ENCODE data around the gene CCDC159. TPM values are rescaled to one million over a fixed set of nuclear protein-coding genes. Genes with fewer than 3 reads are reported as not detected.

CCDC159 gene
- total RNA-seq, 1 donor from 2014 or later: 7.8 TPM

DNA sequence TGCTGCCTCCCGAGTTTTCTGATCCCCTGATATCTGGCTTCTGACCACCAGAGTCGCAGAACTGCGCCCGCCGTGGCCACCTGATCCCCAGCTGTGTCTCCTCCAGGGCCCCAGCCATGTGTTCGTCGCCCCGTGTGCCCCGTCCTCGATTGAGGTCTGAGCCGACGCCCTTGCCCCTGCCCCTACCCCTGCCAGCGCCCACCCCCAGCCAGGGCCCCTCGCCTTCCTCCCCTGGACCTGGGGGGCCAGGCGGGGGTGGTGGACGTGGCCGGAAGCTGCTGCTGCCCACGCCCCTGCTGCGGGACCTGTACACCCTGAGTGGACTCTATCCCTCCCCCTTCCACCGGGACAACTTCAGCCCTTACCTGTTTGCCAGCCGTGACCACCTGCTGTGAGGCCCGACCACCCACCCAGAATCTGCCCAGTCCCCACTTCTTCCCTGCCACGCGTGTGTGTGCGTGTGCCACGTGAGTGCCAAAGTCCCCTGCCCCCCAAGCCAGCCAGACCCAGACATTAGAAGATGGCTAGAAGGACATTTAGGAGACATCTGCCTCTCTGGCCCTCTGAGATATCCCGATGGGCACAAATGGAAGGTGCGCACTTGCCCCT, 18.1 kb downstream of the CCDC159 start:
- H3K27me3 ChIP-seq (ENCODE audit: control insufficient read depth in 3 of 3, insufficient read depth in 3 of 3, low read length in 3 of 3): peaks cover 0 to 5% (median 0%) of the 10 kb centered on the region in 3 donors
- H3K36me3 ChIP-seq (ENCODE audit: control insufficient read depth in 3 of 3, insufficient read depth in 3 of 3, low read length in 3 of 3): peaks cover 17 to 32% (median 19%) of the 10 kb centered on the region in 3 donors

DNA sequence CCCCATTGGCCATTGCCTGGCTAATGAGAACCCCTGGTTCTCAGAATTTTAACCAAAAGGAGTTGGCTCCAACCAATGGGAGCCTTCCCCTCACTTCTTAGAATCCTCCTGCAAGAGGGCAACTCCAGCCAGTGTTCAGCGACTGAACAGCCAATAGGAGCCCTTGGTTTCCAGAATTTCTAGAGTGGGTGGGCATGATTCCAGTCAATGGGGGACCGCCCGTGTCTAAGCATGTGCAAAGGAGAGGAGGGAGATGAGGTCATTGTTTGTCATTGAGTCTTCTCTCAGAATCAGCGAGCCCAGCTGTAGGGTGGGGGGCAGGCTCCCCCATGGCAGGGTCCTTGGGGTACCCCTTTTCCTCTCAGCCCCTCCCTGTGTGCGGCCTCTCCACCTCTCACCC, 18.6 kb downstream of the CCDC159 start:
- H3K9ac ChIP-seq (ENCODE audit: low read depth in 1 of 3, low read length in 3 of 3): no peak overlapping the region
- H3K4me1 ChIP-seq (ENCODE audit: control insufficient read depth in 3 of 3, insufficient read depth in 3 of 3, low read length in 3 of 3): no peaks in the 10 kb centered on the region
- no peak overlapping the region for H3K27ac ChIP-seq (ENCODE audit: low read depth, low read length)
- H3K4me3 ChIP-seq (ENCODE audit: low read length in 3 of 3): no peak overlapping the region
- peaks cover 15 to 31% (median 19%) of the 10 kb centered on the region in 3 donors for H3K36me3 ChIP-seq (ENCODE audit: control insufficient read depth in 3 of 3, insufficient read depth in 3 of 3, low read length in 3 of 3)
- H3K27me3 ChIP-seq (ENCODE audit: control insufficient read depth in 3 of 3, insufficient read depth in 3 of 3, low read length in 3 of 3): peaks cover 0 to 5% (median 0%) of the 10 kb centered on the region in 3 donors
- H3K9me3 ChIP-seq (ENCODE audit: control insufficient read depth in 3 of 3, low read length in 3 of 3): no peaks in the 10 kb centered on the region

More for the DNA sequence above, 18.1 kb downstream of the CCDC159 start:
- no peak overlapping the region for H3K27ac ChIP-seq (ENCODE audit: low read depth, low read length)
- H3K9me3 ChIP-seq (ENCODE audit: control insufficient read depth in 3 of 3, low read length in 3 of 3): no peaks in the 10 kb centered on the region
- H3K4me3 ChIP-seq (ENCODE audit: low read length in 3 of 3): no peak overlapping the region
- H3K4me1 ChIP-seq (ENCODE audit: control insufficient read depth in 3 of 3, insufficient read depth in 3 of 3, low read length in 3 of 3): no peaks in the 10 kb centered on the region
- H3K9ac ChIP-seq (ENCODE audit: low read depth in 1 of 3, low read length in 3 of 3): no peak overlapping the region

DNA sequence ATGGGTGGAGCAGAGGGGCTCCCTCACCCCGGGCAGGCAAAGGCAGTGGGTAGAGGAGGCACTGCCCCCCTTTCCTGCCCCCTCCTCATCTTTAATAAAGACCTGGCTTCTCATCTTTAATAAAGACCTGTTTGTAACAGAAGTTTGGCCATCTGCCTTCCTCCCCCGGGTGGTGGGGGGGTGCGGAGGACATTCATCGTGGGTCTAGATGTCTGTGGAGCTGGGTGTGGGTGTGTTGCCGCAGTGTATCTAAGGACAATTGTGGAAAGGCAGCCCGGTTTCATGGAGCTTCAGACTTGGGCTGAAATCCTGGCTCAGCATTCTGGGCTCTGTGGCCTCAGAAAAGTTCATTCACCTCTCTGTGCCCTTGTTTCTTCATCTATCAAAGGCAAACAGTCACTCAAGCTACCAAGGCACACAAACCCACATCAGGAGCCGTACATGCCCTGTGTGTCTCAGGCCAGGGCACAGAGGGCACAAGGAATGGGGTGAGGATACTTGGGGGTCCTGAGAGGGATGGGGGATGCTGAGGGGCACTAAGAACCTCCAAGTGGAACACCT, 19.3 kb downstream of the CCDC159 start:
- Histone ChIP-seq H3K9me3 (ENCODE audit: control insufficient read depth in 3 of 3, low read length in 3 of 3) (no peaks in the 10 kb centered on the region), H3K4me3 (ENCODE audit: low read length in 3 of 3) (no peak overlapping the region), H3K36me3 (ENCODE audit: control insufficient read depth in 3 of 3, insufficient read depth in 3 of 3, low read length in 3 of 3) (peaks cover 15 to 31% (median 19%) of the 10 kb centered on the region in 3 donors), H3K27me3 (ENCODE audit: control insufficient read depth in 3 of 3, insufficient read depth in 3 of 3, low read length in 3 of 3) (peaks cover 0 to 5% (median 0%) of the 10 kb centered on the region in 3 donors), H3K27ac (ENCODE audit: low read depth, low read length) (no peak overlapping the region), H3K4me1 (ENCODE audit: control insufficient read depth in 3 of 3, insufficient read depth in 3 of 3, low read length in 3 of 3) (no peaks in the 10 kb centered on the region), H3K9ac (ENCODE audit: low read depth in 1 of 3, low read length in 3 of 3) (no peak overlapping the region)

DNA sequence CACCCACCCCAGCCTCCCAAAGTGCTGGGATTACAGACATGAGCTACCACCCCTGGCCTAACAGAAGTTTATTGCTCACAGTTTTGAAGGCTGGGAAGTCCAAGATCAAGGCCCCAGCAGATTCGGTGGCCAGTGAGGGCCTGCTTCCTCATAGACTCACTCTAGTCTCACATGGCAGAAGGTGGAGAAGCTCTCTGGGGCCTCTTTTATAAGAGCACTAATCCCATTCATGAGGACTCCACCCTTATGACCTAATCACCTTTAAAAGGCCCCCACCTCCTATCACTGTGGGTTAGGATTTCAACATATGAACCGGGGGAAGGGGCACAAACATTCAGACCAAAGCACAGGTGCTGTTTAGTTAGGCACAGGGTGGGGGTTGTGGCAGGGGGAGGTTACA, 21.2 kb downstream of the CCDC159 start:
- peaks cover 11 to 18% (median 11%) of the 10 kb centered on the region in 3 donors for H3K36me3 ChIP-seq (ENCODE audit: control insufficient read depth in 3 of 3, insufficient read depth in 3 of 3, low read length in 3 of 3)
- H3K27me3 ChIP-seq (ENCODE audit: control insufficient read depth in 3 of 3, insufficient read depth in 3 of 3, low read length in 3 of 3): no peaks in the 10 kb centered on the region
- H3K4me3 ChIP-seq (ENCODE audit: low read length in 3 of 3): no peak overlapping the region
- H3K9me3 ChIP-seq (ENCODE audit: control insufficient read depth in 3 of 3, low read length in 3 of 3): no peaks in the 10 kb centered on the region
- no peak overlapping the region for H3K27ac ChIP-seq (ENCODE audit: low read depth, low read length)
- H3K4me1 ChIP-seq (ENCODE audit: control insufficient read depth in 3 of 3, insufficient read depth in 3 of 3, low read length in 3 of 3): no peaks in the 10 kb centered on the region
- no peak overlapping the region for H3K9ac ChIP-seq (ENCODE audit: low read depth in 1 of 3, low read length in 3 of 3)

DNA sequence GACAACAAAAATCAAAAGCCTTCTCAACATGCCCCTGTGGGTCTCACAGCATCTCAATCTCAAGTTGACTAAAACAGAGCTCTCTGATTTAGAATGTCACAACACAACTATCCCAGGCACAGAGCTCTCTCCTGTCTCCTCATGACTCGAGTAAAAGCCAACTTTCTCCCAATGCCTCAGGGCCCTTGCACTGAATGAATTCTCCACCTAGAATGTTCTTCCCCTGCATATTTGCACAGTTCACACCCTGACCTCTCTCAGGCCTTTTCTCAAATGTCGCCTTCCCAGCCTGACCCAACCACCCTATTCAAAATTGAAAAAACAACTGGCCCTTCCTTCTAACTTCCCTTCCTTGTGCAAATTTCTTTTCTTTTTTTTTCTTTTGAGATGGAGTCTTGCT, 24.4 kb downstream of the CCDC159 start:
- no peak overlapping the region for H3K27ac ChIP-seq (ENCODE audit: low read depth, low read length)
- H3K36me3 ChIP-seq (ENCODE audit: control insufficient read depth in 3 of 3, insufficient read depth in 3 of 3, low read length in 3 of 3): peaks cover 3 to 7% (median 7%) of the 10 kb centered on the region in 3 donors
- no peak overlapping the region for H3K4me3 ChIP-seq (ENCODE audit: low read length in 3 of 3)
- H3K9me3 ChIP-seq (ENCODE audit: control insufficient read depth in 3 of 3, low read length in 3 of 3): no peaks in the 10 kb centered on the region
- no peak overlapping the region for H3K9ac ChIP-seq (ENCODE audit: low read depth in 1 of 3, low read length in 3 of 3)
- H3K27me3 ChIP-seq (ENCODE audit: control insufficient read depth in 3 of 3, insufficient read depth in 3 of 3, low read length in 3 of 3): no peaks in the 10 kb centered on the region
- peaks cover 9 to 16% (median 14%) of the 10 kb centered on the region in 3 donors for H3K4me1 ChIP-seq (ENCODE audit: control insufficient read depth in 3 of 3, insufficient read depth in 3 of 3, low read length in 3 of 3)

- peak overlapping the region in 1 of 3 donors; percentile 35 for H3K4me3 ChIP-seq (ENCODE audit: low read length in 3 of 3)
Measured at GRCh38 chr19:11373166-11373884, 27.0 kb downstream of the CCDC159 start.

DNA sequence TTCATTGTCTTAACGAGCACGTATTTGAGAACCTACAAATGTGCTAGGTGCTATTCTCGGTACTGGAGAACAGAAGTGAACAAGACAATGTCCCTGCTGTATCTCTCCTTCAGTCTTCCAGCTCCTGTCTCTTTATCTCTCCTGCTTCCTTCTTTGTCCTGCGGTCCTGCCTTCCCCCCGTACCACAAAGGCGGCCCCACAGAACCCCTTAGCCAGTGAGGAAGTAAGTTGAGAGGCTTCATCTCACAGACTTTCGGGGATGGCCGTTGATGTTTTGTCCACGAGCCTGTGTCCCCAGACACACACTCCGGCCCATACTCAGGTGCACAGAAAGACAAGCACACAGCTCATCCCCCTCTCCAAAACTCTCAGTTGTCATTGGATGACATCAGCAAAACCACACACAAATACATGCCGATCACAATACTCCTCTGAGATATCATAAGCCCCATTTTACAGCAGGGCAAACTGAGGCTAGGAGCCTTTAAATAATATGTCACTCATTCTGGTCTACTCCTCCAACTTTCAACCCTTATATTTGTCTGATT, 27.6 kb downstream of the CCDC159 start:
- peaks cover 19 to 36% (median 25%) of the 10 kb centered on the region in 3 donors for H3K4me1 ChIP-seq (ENCODE audit: control insufficient read depth in 3 of 3, insufficient read depth in 3 of 3, low read length in 3 of 3)
- no peaks in the 10 kb centered on the region for H3K9me3 ChIP-seq (ENCODE audit: control insufficient read depth in 3 of 3, low read length in 3 of 3)
- H3K27me3 ChIP-seq (ENCODE audit: control insufficient read depth in 3 of 3, insufficient read depth in 3 of 3, low read length in 3 of 3): no peaks in the 10 kb centered on the region
- peak overlapping the region; percentile 77 to 95 (median 93) for H3K9ac ChIP-seq (ENCODE audit: low read depth in 1 of 3, low read length in 3 of 3)
- peak overlapping the region; percentile 70 to 87 (median 73) for H3K4me3 ChIP-seq (ENCODE audit: low read length in 3 of 3)
- peak overlapping the region; percentile 86 for H3K27ac ChIP-seq (ENCODE audit: low read depth, low read length)
- H3K36me3 ChIP-seq (ENCODE audit: control insufficient read depth in 3 of 3, insufficient read depth in 3 of 3, low read length in 3 of 3): peaks cover 3 to 13% (median 7%) of the 10 kb centered on the region in 3 donors

More at GRCh38 chr19:11373166-11373884, 27.0 kb downstream of the CCDC159 start:
- Histone ChIP-seq H3K9me3 (ENCODE audit: control insufficient read depth in 3 of 3, low read length in 3 of 3) (no peaks in the 10 kb centered on the region), H3K27me3 (ENCODE audit: control insufficient read depth in 3 of 3, insufficient read depth in 3 of 3, low read length in 3 of 3) (no peaks in the 10 kb centered on the region), H3K36me3 (ENCODE audit: control insufficient read depth in 3 of 3, insufficient read depth in 3 of 3, low read length in 3 of 3) (peaks cover 3 to 10% (median 6%) of the 10 kb centered on the region in 3 donors), H3K4me1 (ENCODE audit: control insufficient read depth in 3 of 3, insufficient read depth in 3 of 3, low read length in 3 of 3) (peaks cover 19 to 32% (median 25%) of the 10 kb centered on the region in 3 donors), H3K9ac (ENCODE audit: low read depth in 1 of 3, low read length in 3 of 3) (no peak overlapping the region), H3K27ac (ENCODE audit: low read depth, low read length) (no peak overlapping the region)

- peaks cover 19 to 36% (median 25%) of the 10 kb centered on the region in 3 donors for H3K4me1 ChIP-seq (ENCODE audit: control insufficient read depth in 3 of 3, insufficient read depth in 3 of 3, low read length in 3 of 3)
- no peaks in the 10 kb centered on the region for H3K9me3 ChIP-seq (ENCODE audit: control insufficient read depth in 3 of 3, low read length in 3 of 3)
- no peaks in the 10 kb centered on the region for H3K27me3 ChIP-seq (ENCODE audit: control insufficient read depth in 3 of 3, insufficient read depth in 3 of 3, low read length in 3 of 3)
- peak within 1 kb of the TSS; percentile 70 to 87 (median 73) for H3K4me3 ChIP-seq (ENCODE audit: low read length in 3 of 3)
- peaks cover 3 to 8% (median 6%) of the 10 kb centered on the region in 3 donors for H3K36me3 ChIP-seq (ENCODE audit: control insufficient read depth in 3 of 3, insufficient read depth in 3 of 3, low read length in 3 of 3)
- H3K27ac ChIP-seq (ENCODE audit: low read depth, low read length): peak within 1 kb of the TSS; percentile 86
- H3K9ac ChIP-seq (ENCODE audit: low read depth in 1 of 3, low read length in 3 of 3): peak within 1 kb of the TSS; percentile 77 to 95 (median 93)
Measured at GRCh38 chr19:11374433-11375142, 28.3 kb downstream of the CCDC159 start, which contains the start of gene SWSAP1. Gene SWSAP1, plus strand, starts transcription at chr19:11374666. Its CDS starts 15 bp downstream, at chr19:11374681.

GRCh38 chr19:11375143-11375948, 29.0 kb downstream of the CCDC159 start:
- Histone ChIP-seq H3K27me3 (ENCODE audit: control insufficient read depth in 3 of 3, insufficient read depth in 3 of 3, low read length in 3 of 3) (no peaks in the 10 kb centered on the region), H3K36me3 (ENCODE audit: control insufficient read depth in 3 of 3, insufficient read depth in 3 of 3, low read length in 3 of 3) (peaks cover 3 to 6% (median 4%) of the 10 kb centered on the region in 3 donors), H3K4me3 (ENCODE audit: low read length in 3 of 3) (peak overlapping the region; percentile 44 to 73 (median 72)), H3K9ac (ENCODE audit: low read depth in 1 of 3, low read length in 3 of 3) (peak overlapping the region; percentile 61 to 83 (median 80)), H3K9me3 (ENCODE audit: control insufficient read depth in 3 of 3, low read length in 3 of 3) (no peaks in the 10 kb centered on the region), H3K4me1 (ENCODE audit: control insufficient read depth in 3 of 3, insufficient read depth in 3 of 3, low read length in 3 of 3) (peaks cover 22 to 41% (median 27%) of the 10 kb centered on the region in 3 donors), H3K27ac (ENCODE audit: low read depth, low read length) (peak overlapping the region; percentile 78)
